CD4-positive, alpha-beta T cell (primary cell): ENCODE results near the gene GPS1. TPM values are rescaled to one million over a fixed set of nuclear protein-coding genes. Genes with fewer than 3 reads are reported as not detected.
A peak's percentile ranks its signal among the peaks of the same experiment; 100 is the strongest.

Experiments
- ATAC-seq: fragments of 200-7000 bp; cut with Tn5 transposase; one replicate; pipeline ENCODE4 v1.10.0; 2022; ENCODE audit warnings: mild to moderate bottlenecking; ENCODE audit not compliant: poor library complexity
- CTCF ChIA-PET: fragments of 350-600 bp; sonication (Branson Sonifier 250); formaldehyde crosslinking; loops from one replicate; lab custom pipeline; 2021; ENCODE audit warnings: antibody characterized with exemption, inconsistent platforms; lab: Charles Lee
- POLR2A ChIA-PET: fragments of 350-600 bp; sonication (Branson Sonifier 250); formaldehyde crosslinking; loops from one replicate; lab custom pipeline; 2021; ENCODE audit warnings: antibody characterized with exemption, inconsistent platforms; lab: Charles Lee
- DNase-seq, 14 experiments: peaks; one replicate each; pipeline ENCODE4 v3.0.0-alpha.2; 2013 to 2020; ENCODE audit warnings: mixed read lengths in 2 of 14
- H3K27ac ChIP-seq, 2 donors: one replicate each; pipeline versions ENCODE4 v1.5.1 to v1.7.0; 2013; ENCODE audit warnings: low read length in 2 of 2, low read depth in 1 of 2, mild to moderate bottlenecking in 1 of 2
- H3K27me3 ChIP-seq, 2 experiments: 1 replicate in 1 of 2; 2 replicates in 1 of 2; pipeline versions ENCODE4 v1.6.1 to v1.7.0; 2013; ENCODE audit warnings: low read length in 2 of 2, control low read depth in 1 of 2, mild to moderate bottlenecking in 1 of 2, moderate library complexity in 1 of 2; ENCODE audit not compliant: insufficient read depth in 2 of 2, control insufficient read depth in 1 of 2
- H3K36me3 ChIP-seq: one replicate; pipeline ENCODE4 v1.6.1; 2013; ENCODE audit warnings: low read length, control low read depth; ENCODE audit not compliant: insufficient read depth
- H3K4me1 ChIP-seq: one replicate; pipeline ENCODE4 v1.6.1; 2013; ENCODE audit warnings: low read length, control low read depth; ENCODE audit not compliant: insufficient read depth
- H3K4me3 ChIP-seq: one replicate; pipeline ENCODE4 v1.5.1; 2013; ENCODE audit warnings: mild to moderate bottlenecking, low read length, moderate library complexity
- H3K9me3 ChIP-seq, 2 experiments: 1 replicate in 1 of 2; 2 replicates in 1 of 2; pipeline versions ENCODE4 v1.6.1 to v1.7.0; 2013; ENCODE audit warnings: low read length in 2 of 2, mild to moderate bottlenecking in 2 of 2, control low read depth in 1 of 2, moderate library complexity in 1 of 2; ENCODE audit not compliant: control insufficient read depth in 1 of 2, insufficient read depth in 1 of 2
- H3K27ac Mint-ChIP-seq: one replicate; pipeline ENCODE4 v1.8.0; 2020; ENCODE audit warnings: mixed read lengths
- H3K27me3 Mint-ChIP-seq: one replicate; pipeline ENCODE4 v1.8.0; 2021; ENCODE audit warnings: mixed read lengths
- H3K36me3 Mint-ChIP-seq: one replicate; pipeline ENCODE4 v1.8.0; 2021; ENCODE audit warnings: low read depth, mixed read lengths
- H3K4me1 Mint-ChIP-seq: one replicate; pipeline ENCODE4 v1.8.0; 2021; ENCODE audit warnings: low read depth, mixed read lengths
- H3K4me3 Mint-ChIP-seq: one replicate; pipeline ENCODE4 v1.8.0; 2020; ENCODE audit warnings: mild to moderate bottlenecking, mixed read lengths
- H3K9me3 Mint-ChIP-seq: one replicate; pipeline ENCODE4 v1.8.0; 2020; ENCODE audit warnings: mixed read lengths
- intact Hi-C, 2 experiments: fragments of 100-400 bp; cut with DNase I in 1 of 2; cut with micrococcal nuclease in 1 of 2; formaldehyde crosslinking; loops; one replicate each; pipeline versions ENCODE4 v1.15.1 to v1.9.0; 2023 to 2025; cut with DNase I, micrococcal nuclease
- total RNA-seq, 174 experiments: library from RNA in 2 of 174; stranded (reverse) in 2 of 174; gene quantifications; one replicate each; pipeline ENCODE4 v1.2.3 and lab custom pipeline; 2021 to 2026
- TF ChIP-seq, protein P1 (sequence below): fragments of 200-600 bp; IDR thresholded peaks from one replicate; pipeline ENCODE4 v1.8.0; 2022; ENCODE audit warnings: antibody characterized with exemption, mild to moderate bottlenecking

The GPS1 gene
- total RNA-seq, 2 experiments from 2014 or later: 64.6 to 69.3 TPM

DNA sequence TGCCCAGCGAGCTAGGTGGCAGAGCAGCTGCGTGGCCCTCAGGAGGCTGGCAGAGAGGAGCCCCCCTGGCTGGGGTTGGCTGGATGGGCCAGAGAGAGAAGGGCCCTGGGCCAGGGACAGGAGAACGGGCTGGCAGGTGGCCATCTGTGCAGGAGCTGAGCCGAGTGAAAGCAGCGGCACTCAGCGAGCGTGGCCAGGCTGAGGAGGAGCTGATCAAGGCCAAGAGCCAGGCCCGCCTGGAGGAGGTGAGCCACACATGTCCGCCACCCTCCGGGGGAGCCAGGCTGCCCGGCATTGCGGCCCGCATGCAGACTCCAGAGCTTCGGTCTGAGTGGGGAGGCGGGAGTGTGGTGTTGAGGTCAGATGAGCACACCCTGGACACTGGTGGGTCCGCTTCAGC lies 22.3 kb upstream of the GPS1 start:
- intact Hi-C loops: no loop called here
- ChIA-PET CTCF (interaction anchor here (0.9 to 2.6 kb wide), 5 partner anchors 9 to 125 kb away, joined by 3 to 19 read pairs (median 12); no protein-coding TSS in a partner anchor), POLR2A (interaction anchor here (0.6 to 1.9 kb wide), 6 partner anchors 13 to 269 kb away, joined by 3 to 10 read pairs (median 4); no protein-coding TSS in a partner anchor)
- Histone ChIP-seq H3K9me3 (no peaks in the 10 kb centered on the region), H3K27me3 (no peaks in the 10 kb centered on the region), H3K27ac (no peak overlapping the region), H3K36me3 (no peaks in the 10 kb centered on the region), H3K4me1 (peaks cover 33% of the 10 kb centered on the region), H3K4me3 (no peak overlapping the region)
- no peaks in the 10 kb centered on the region for H3K9me3 Mint-ChIP-seq
- DNase-seq (no peak), ATAC-seq (no peak)
- no peak overlapping the region for H3K27ac Mint-ChIP-seq
- peak overlapping the region; percentile 51 for H3K4me3 Mint-ChIP-seq
- peaks cover 11% of the 10 kb centered on the region for H3K4me1 Mint-ChIP-seq
- TF ChIP-seq, protein P1, sequence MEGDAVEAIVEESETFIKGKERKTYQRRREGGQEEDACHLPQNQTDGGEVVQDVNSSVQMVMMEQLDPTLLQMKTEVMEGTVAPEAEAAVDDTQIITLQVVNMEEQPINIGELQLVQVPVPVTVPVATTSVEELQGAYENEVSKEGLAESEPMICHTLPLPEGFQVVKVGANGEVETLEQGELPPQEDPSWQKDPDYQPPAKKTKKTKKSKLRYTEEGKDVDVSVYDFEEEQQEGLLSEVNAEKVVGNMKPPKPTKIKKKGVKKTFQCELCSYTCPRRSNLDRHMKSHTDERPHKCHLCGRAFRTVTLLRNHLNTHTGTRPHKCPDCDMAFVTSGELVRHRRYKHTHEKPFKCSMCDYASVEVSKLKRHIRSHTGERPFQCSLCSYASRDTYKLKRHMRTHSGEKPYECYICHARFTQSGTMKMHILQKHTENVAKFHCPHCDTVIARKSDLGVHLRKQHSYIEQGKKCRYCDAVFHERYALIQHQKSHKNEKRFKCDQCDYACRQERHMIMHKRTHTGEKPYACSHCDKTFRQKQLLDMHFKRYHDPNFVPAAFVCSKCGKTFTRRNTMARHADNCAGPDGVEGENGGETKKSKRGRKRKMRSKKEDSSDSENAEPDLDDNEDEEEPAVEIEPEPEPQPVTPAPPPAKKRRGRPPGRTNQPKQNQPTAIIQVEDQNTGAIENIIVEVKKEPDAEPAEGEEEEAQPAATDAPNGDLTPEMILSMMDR: no peak
- H3K36me3 Mint-ChIP-seq: no peaks in the 10 kb centered on the region
- no peaks in the 10 kb centered on the region for H3K27me3 Mint-ChIP-seq

GRCh38 chr17:82029990-82030469 lies 21.7 kb upstream of the GPS1 start:
- ChIA-PET CTCF (interaction anchor here (0.7 to 2.6 kb wide), 27 partner anchors 9 to 617 kb away, joined by 3 to 19 read pairs (median 4); partner anchors contain the start of genes FASN, GPS1, NOTUM and RFNG), POLR2A (interaction anchor here (0.6 to 2.3 kb wide), 16 partner anchors 9 to 301 kb away, joined by 3 to 10 read pairs (median 4); partner anchors contain the start of gene DUS1L)
- no peaks in the 10 kb centered on the region for H3K9me3 Mint-ChIP-seq
- no peaks in the 10 kb centered on the region for H3K36me3 ChIP-seq
- no peaks in the 10 kb centered on the region for H3K27me3 Mint-ChIP-seq
- peaks cover 28% of the 10 kb centered on the region for H3K4me1 ChIP-seq
- TF ChIP-seq, protein P1: no peak
- peaks cover 14% of the 10 kb centered on the region for H3K4me1 Mint-ChIP-seq
- DNase-seq: peak in 1 of 14 experiments; percentile 56
- no peak overlapping the region for H3K27ac Mint-ChIP-seq
- H3K9me3 ChIP-seq: no peaks in the 10 kb centered on the region
- no peak for ATAC-seq
- intact Hi-C loops: loop anchor here (1.0 to 10.0 kb wide), 9 partner anchors 69 to 525 kb away; partner anchors contain the start of genes FASN (in 1 of the 2), HEXD (in 1 of the 2) and OGFOD3 (in 1 of the 2)
- no peak overlapping the region for H3K4me3 Mint-ChIP-seq
- peaks cover 2% of the 10 kb centered on the region for H3K36me3 Mint-ChIP-seq
- H3K27me3 ChIP-seq: no peaks in the 10 kb centered on the region
- H3K27ac ChIP-seq: no peak overlapping the region
- no peak overlapping the region for H3K4me3 ChIP-seq

DNA sequence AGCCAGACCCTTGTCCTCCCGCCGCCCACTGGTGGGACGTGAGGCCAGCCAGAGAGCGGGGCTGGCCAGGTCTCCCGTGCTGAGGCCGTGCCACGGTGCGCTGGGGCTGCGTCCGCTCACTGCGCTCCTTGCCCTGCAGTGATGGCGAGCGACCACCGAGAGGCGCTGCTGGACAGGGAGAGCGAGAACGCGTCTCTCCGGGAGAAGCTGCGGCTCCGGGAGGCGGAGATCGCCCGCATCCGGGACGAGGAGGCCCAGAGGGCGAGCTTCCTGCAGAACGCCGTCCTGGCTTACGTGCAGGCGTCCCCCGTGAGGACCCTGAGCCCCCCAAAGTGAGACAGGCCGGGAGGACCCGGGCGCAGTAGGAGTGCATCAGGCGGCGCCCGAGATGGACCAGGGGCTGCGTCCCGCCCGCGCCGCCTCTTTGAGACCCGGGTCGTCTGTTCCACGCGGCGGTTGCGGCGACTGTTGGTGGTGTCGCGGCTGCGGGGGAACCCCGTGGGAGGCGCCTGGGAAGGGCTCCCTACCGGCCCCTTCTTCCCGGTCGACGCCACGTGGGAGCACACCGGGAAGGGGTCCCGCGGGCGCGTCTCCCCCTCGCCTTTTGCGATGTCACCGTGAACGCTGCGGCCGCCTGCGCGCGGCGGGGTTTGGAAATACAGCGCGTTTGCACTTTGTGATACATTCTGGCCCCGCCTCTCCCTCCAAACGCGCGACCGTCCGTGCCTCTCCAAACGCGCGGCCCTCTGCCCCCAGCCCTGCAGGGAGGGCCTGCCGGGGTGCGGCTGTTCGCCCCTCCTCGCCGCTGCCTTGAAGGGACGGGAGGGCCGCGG lies 21.0 kb upstream of the GPS1 start:
- Mint-ChIP-seq H3K36me3 (peaks cover 8% of the 10 kb centered on the region), H3K27ac (no peak overlapping the region), H3K9me3 (no peaks in the 10 kb centered on the region), H3K27me3 (no peaks in the 10 kb centered on the region), H3K4me3 (peak overlapping the region; percentile 91), H3K4me1 (peaks cover 21% of the 10 kb centered on the region)
- DNase-seq (peak; percentile 73 to 92 (median 81)), ATAC-seq (peak; percentile 85)
- no peaks in the 10 kb centered on the region for H3K9me3 ChIP-seq
- H3K4me1 ChIP-seq: peaks cover 28% of the 10 kb centered on the region
- intact Hi-C loops: loop anchor here (1.0 to 10.0 kb wide), 9 partner anchors 68 to 524 kb away; partner anchors contain the start of genes FASN (in 1 of the 2), HEXD (in 1 of the 2) and OGFOD3 (in 1 of the 2)
- peak overlapping the region; percentile 53 for H3K4me3 ChIP-seq
- no peak overlapping the region for H3K27ac ChIP-seq
- TF ChIP-seq, protein P1: peak; percentile 97
- ChIA-PET CTCF (interaction anchor here (0.6 to 2.6 kb wide), 39 partner anchors 10 to 617 kb away, joined by 3 to 19 read pairs (median 4); partner anchors contain the start of genes FASN, GPS1, NOTUM and RFNG), POLR2A (interaction anchor here (0.6 to 2.5 kb wide), 20 partner anchors 8 to 1225 kb away, joined by 3 to 12 read pairs (median 4); partner anchors contain the start of genes CENPX, DUS1L and LRRC45)
- no peaks in the 10 kb centered on the region for H3K27me3 ChIP-seq
- no peaks in the 10 kb centered on the region for H3K36me3 ChIP-seq
